PFSK-1 (cell line): Measurements from ENCODE around the gene FN1.

ENCODE experiments used
- FOXP2 ChIP-seq: optimal IDR thresholded peaks from 2 replicates; pipeline ENCODE3; 2011; ENCODE audit warnings: borderline replicate concordance, control low read depth, inconsistent platforms; ENCODE audit not compliant: insufficient read depth; ENCODE audit errors: extremely low read length, extremely low read depth
- POLR2AphosphoS5 ChIP-seq: IDR thresholded peaks from 2 replicates; pipeline ENCODE4 v1.6.1; 2012; ENCODE audit warnings: low read depth, mild to moderate bottlenecking, control low read depth, low read length, moderate library complexity
- SIN3A ChIP-seq: IDR thresholded peaks from 2 replicates; pipeline ENCODE4 v1.6.1; 2012; ENCODE audit warnings: mild to moderate bottlenecking, low read length, moderate library complexity, borderline replicate concordance; ENCODE audit not compliant: insufficient read depth
- TAF1 ChIP-seq: IDR thresholded peaks from 2 replicates; pipeline ENCODE4 v1.6.1; 2012; ENCODE audit warnings: low read length, control low read depth, borderline replicate concordance; ENCODE audit not compliant: insufficient read depth
- TF ChIP-seq, protein P1 (sequence below), 2 experiments: IDR thresholded peaks; 2 replicates each; pipeline versions ENCODE4 v1.6.1 to v1.8.0; 2011 to 2012; ENCODE audit warnings: low read depth in 2 of 2, low read length in 2 of 2, control low read depth in 1 of 2, inconsistent platforms in 1 of 2, mild to moderate bottlenecking in 1 of 2, moderate library complexity in 1 of 2; ENCODE audit not compliant: insufficient read depth in 1 of 2

Gene FN1

GRCh38 chr2:215434447-215435279 is 1.2 kb downstream of the FN1 start:
- no peak for TF ChIP-seq SIN3A
- no peak for TF ChIP-seq TAF1
- no peak for TF ChIP-seq FOXP2
- TF ChIP-seq POLR2AphosphoS5: no peak
- TF ChIP-seq, protein P1, sequence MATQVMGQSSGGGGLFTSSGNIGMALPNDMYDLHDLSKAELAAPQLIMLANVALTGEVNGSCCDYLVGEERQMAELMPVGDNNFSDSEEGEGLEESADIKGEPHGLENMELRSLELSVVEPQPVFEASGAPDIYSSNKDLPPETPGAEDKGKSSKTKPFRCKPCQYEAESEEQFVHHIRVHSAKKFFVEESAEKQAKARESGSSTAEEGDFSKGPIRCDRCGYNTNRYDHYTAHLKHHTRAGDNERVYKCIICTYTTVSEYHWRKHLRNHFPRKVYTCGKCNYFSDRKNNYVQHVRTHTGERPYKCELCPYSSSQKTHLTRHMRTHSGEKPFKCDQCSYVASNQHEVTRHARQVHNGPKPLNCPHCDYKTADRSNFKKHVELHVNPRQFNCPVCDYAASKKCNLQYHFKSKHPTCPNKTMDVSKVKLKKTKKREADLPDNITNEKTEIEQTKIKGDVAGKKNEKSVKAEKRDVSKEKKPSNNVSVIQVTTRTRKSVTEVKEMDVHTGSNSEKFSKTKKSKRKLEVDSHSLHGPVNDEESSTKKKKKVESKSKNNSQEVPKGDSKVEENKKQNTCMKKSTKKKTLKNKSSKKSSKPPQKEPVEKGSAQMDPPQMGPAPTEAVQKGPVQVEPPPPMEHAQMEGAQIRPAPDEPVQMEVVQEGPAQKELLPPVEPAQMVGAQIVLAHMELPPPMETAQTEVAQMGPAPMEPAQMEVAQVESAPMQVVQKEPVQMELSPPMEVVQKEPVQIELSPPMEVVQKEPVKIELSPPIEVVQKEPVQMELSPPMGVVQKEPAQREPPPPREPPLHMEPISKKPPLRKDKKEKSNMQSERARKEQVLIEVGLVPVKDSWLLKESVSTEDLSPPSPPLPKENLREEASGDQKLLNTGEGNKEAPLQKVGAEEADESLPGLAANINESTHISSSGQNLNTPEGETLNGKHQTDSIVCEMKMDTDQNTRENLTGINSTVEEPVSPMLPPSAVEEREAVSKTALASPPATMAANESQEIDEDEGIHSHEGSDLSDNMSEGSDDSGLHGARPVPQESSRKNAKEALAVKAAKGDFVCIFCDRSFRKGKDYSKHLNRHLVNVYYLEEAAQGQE (IDR thresholded peaks at IDR 0.05; ENCODE audit: insufficient read depth in 1 of 2, low read depth in 2 of 2, low read length in 2 of 2): no peak

- TF ChIP-seq, protein P1 (IDR thresholded peaks at IDR 0.05; ENCODE audit: insufficient read depth in 1 of 2, low read depth in 2 of 2, low read length in 2 of 2): no peak
- TF ChIP-seq TAF1: no peak
- TF ChIP-seq FOXP2: no peak
- TF ChIP-seq SIN3A: no peak
- no peak for TF ChIP-seq POLR2AphosphoS5
These were observed 2.9 kb downstream of the FN1 start for GRCh38 chr2:215432759-215433594.

GRCh38 chr2:215431778-215432758 is 3.8 kb downstream of the FN1 start:
- TF ChIP-seq, protein P1 (IDR thresholded peaks at IDR 0.05; ENCODE audit: insufficient read depth in 1 of 2, low read depth in 2 of 2, low read length in 2 of 2): no peak
- TF ChIP-seq TAF1 (no peak), POLR2AphosphoS5 (no peak), SIN3A (no peak), FOXP2 (no peak)

DNA sequence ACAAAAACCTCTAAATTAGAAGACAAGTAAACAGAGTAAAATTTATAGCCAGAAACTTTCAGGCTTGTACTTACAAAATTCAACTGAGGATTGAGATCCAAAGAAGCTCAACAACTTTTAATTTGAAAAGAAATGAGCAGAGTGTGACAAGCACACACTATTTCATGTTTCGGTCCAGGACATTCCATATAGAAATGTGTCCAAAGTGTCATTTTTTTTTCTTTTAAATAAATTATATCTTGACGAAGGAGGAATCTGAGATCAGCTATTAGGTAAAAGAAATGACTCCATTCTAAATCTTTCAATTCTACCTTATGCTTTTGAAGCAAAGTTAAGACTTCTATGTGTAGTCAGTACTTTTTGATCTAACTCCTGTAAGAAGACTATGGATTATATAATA is 4.6 kb downstream of the FN1 start:
- TF ChIP-seq FOXP2 (no peak), TAF1 (no peak), SIN3A (no peak), POLR2AphosphoS5 (no peak)
- TF ChIP-seq, protein P1 (IDR thresholded peaks at IDR 0.05; ENCODE audit: insufficient read depth in 1 of 2, low read depth in 2 of 2, low read length in 2 of 2): no peak
